Measurements from ENCODE around the gene DLGAP4.

DNA sequence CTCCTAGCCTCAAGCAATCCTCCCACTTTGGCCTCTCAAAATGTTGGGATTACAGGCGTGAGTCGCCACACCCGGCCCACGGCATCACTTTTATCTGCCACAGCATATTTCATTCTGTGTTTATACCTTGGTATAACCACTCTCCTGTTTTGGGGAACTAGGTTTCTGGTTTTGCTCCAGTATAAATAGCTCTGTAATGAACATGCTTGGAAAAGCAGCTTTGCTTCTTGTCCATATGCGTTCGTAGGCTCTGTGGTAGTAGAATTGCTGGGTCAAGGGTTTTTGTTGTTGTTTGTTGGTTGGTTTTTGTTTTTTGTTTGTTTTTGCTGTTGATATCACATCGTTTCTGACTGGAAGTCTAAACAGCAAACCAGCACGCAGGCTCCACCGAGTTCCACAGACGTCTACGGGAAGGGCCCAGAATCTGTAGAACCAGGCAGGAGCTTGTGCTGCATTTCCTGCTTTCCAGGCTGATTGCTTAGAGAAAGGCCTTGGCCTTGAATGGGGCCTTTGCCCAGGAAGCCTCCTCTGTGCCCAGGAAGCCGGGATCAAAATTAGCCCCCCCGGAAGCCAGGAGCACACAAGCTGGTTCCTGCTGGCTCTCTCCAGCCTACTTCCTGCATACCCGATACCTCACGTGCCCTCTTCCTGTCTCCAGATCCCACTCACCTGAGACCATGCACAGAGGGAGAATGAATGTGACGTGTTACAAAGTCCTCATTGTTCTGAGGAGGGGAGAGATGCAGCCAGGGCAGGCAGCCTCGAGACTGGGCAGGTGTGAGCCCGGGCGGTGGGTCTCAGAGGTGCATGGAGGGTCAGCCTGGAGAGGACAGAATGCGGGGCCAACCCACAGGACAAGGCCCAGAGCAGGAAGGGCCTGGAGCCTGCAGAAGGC is 35.1 kb upstream of the DLGAP4 start:
- TF ChIP-seq CREB5 (CRISPR knock-in tag; IDR thresholded peaks at IDR 0.05; ENCODE audit: low read depth) (no peak), ZC3H10 (CRISPR knock-in tag; IDR thresholded peaks at IDR 0.05) (no peak), ARNTL (CRISPR knock-in tag; IDR thresholded peaks at IDR 0.05; ENCODE audit: borderline replicate concordance, low read depth) (no peak), TSHZ2 (CRISPR knock-in tag; IDR thresholded peaks at IDR 0.05) (no peak), PPARA (CRISPR knock-in tag; IDR thresholded peaks at IDR 0.05; ENCODE audit: borderline replicate concordance) (no peak), ZNF565 (CRISPR knock-in tag; conservative IDR thresholded peaks at IDR 0.05; ENCODE audit: low read depth) (no peak), ISL1 (CRISPR knock-in tag; IDR thresholded peaks at IDR 0.05) (no peak), TCF4 (CRISPR knock-in tag; IDR thresholded peaks at IDR 0.05; ENCODE audit: borderline replicate concordance) (no peak)

Measured in SK-N-SH treated with all-trans-retinoic acid at 6 μM for 48 hours (cell line).